Left lung (tissue), 10 donors: Measurements from ENCODE around the gene GAD1. TPM values are rescaled to one million over a fixed set of nuclear protein-coding genes. Genes with fewer than 3 reads are reported as not detected.

ENCODE experiments used
- ATAC-seq: fragments of 200-7000 bp; cut with Tn5 transposase; one replicate; pipeline ENCODE4 v1.9.1; 2020; ENCODE audit warnings: moderate library complexity
- DNase-seq, 4 donors: peaks; one replicate each; pipeline ENCODE4 v3.0.0-alpha.2; 2013 to 2020
- H3K27ac ChIP-seq, 2 donors: fragments of 200-600 bp; sonication (generic) in 1 of 2; one replicate each; pipeline versions ENCODE4 v1.5.0 to v1.8.0; 2020 to 2021
- H3K27me3 ChIP-seq, 2 donors: fragments of 200-600 bp; sonication (generic) in 1 of 2; one replicate each; pipeline versions ENCODE4 v1.5.0 to v1.8.0; 2020 to 2021
- H3K36me3 ChIP-seq, 2 donors: fragments of 200-600 bp; sonication (generic) in 1 of 2; one replicate each; pipeline versions ENCODE4 v1.5.0 to v1.8.0; 2020 to 2021
- H3K4me1 ChIP-seq, 2 donors: fragments of 200-600 bp; one replicate each; pipeline ENCODE4 v1.8.0; 2021
- H3K4me3 ChIP-seq, 2 donors: fragments of 200-600 bp; sonication (generic) in 1 of 2; one replicate each; pipeline versions ENCODE4 v1.5.0 to v1.8.0; 2020 to 2021; ENCODE audit warnings: mild to moderate bottlenecking in 1 of 2
- H3K9me3 ChIP-seq, 2 donors: fragments of 200-600 bp; sonication (generic) in 1 of 2; one replicate each; pipeline versions ENCODE4 v1.5.0 to v1.8.0; 2020 to 2021
- intact Hi-C, 2 donors: fragments of 100-400 bp; cut with DNase I; formaldehyde crosslinking; loops; one replicate each; pipeline versions ENCODE4 v1.11.2 to v1.14.2; 2022
- polyA plus RNA-seq, 6 donors: library from polyadenylated mRNA; unstranded; fragments of 120-200 nt; gene quantifications; one replicate each; pipeline ENCODE4 v1.2.1, GENCODE V29; 2013; ENCODE audit not compliant: insufficient read length in 6 of 6
- total RNA-seq, 2 donors: library from RNA; stranded (reverse); fragmentation: NEBNext Ultra II Directional; extraction: Animal tissue kit (Norgen Biotek cat#: 25700); gene quantifications; one replicate each; pipeline ENCODE4 v1.2.1, GENCODE V29; 2021
- TF ChIP-seq, protein P1 (sequence below), 2 donors: fragments of 200-600 bp; sonication (generic) in 1 of 2; IDR thresholded peaks; one replicate each; pipeline versions ENCODE4 v1.5.0 to v1.8.0; 2021; ENCODE audit warnings: antibody characterized with exemption in 2 of 2
- donor health status: DM: no; HTN: yes; CAD: no.
- donor health status: DM: no; HTN: no; CAD: no.

GAD1 gene
- total and polyA plus RNA-seq, 8 donors: 0.29 to 1.7 (median 1.2) TPM; not detected in 1

DNA sequence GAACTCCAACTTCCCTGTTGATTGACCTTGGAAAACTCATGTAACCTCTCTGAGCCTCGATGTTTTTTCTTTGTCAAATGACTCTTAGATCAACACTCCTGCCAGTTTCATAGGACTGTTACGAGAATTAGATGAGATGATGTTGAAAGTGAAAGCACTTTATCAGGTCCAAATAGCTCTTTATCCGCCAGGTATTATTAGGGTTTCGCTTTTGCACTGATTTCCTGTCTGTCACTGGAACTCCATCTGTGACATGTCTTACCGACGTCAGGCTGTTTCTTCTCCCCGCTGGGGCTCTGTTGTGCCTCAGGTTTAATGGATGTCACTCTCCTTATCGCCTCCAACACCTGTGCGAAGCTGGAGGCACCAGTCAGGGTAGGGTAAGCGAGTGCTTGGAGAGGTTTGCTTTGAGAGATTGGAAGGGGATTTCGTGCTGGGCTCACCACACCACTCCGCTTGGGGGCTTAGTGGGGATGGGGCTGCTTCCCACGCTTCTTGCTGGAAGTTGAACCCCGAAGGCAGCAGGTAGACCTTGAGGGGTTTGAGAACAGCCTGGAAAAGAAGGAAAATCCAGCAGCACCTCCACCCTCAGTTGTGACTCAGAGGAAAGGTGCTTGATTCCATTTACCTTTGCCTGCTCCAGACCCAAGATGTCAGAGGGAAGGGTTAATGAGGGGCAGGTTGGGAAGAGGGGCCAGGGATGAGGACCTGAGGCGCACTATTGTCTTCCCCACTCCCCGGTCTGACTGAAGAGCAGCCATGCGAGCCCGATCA lies 4.3 kb downstream of the GAD1 start:
- no peak overlapping the region for H3K27ac ChIP-seq
- H3K9me3 ChIP-seq: no peaks in the 10 kb centered on the region
- H3K4me1 ChIP-seq: peaks cover 50 to 74% of the 10 kb centered on the region in 2 donors
- no peaks in the 10 kb centered on the region for H3K36me3 ChIP-seq
- H3K4me3 ChIP-seq: peak overlapping the region in 1 of 2 donors; percentile 16
- TF ChIP-seq, protein P1, sequence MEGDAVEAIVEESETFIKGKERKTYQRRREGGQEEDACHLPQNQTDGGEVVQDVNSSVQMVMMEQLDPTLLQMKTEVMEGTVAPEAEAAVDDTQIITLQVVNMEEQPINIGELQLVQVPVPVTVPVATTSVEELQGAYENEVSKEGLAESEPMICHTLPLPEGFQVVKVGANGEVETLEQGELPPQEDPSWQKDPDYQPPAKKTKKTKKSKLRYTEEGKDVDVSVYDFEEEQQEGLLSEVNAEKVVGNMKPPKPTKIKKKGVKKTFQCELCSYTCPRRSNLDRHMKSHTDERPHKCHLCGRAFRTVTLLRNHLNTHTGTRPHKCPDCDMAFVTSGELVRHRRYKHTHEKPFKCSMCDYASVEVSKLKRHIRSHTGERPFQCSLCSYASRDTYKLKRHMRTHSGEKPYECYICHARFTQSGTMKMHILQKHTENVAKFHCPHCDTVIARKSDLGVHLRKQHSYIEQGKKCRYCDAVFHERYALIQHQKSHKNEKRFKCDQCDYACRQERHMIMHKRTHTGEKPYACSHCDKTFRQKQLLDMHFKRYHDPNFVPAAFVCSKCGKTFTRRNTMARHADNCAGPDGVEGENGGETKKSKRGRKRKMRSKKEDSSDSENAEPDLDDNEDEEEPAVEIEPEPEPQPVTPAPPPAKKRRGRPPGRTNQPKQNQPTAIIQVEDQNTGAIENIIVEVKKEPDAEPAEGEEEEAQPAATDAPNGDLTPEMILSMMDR (IDR thresholded peaks at IDR 0.05): no peak
- ATAC-seq (no peak), DNase-seq (no peak)
- peaks cover 77 to 100% of the 10 kb centered on the region in 2 donors for H3K27me3 ChIP-seq
- intact Hi-C loops: no loop called here

DNA sequence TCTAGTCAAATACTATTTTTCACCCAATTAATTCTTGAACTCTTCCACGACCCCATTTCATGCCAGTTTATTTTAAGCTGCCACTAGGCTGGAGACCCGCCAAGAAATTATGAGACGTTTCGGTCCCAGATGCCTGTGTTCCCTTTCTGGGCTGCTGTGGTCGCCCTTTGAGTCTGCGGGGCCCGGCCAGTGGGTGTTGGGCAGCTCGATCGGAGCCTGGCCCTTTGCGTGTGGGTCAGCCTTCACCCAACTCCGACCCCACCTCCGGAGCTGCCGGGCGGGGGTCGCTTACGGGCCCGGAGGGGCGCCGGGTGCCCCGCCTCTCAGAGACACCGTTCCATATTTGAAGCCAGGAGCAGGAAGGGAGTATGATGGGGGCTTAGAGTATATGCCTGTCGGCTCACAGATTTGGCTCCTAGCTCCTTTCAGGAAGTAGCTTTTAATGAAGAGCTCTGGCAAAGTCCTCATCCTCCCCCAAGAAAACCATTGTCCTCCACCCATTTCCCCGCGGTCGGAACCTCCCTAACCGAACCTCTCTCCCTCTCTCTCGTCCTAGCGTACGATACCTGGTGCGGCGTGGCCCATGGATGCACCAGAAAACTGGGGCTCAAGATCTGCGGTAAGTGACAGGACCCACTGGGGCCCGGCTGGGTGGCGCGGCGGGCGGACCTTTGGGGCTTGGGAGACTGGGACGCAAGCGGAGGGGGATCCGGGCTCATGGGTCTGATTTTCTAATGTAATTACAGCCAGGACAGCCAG lies 5.0 kb downstream of the GAD1 start:
- peaks cover 70 to 100% of the 10 kb centered on the region in 2 donors for H3K27me3 ChIP-seq
- no peaks in the 10 kb centered on the region for H3K9me3 ChIP-seq
- no peak overlapping the region for H3K4me3 ChIP-seq
- H3K4me1 ChIP-seq: peaks cover 43 to 66% of the 10 kb centered on the region in 2 donors
- H3K36me3 ChIP-seq: no peaks in the 10 kb centered on the region
- H3K27ac ChIP-seq: no peak overlapping the region
- DNase-seq (no peak), ATAC-seq (no peak)
- intact Hi-C loops: no loop called here
- TF ChIP-seq, protein P1 (IDR thresholded peaks at IDR 0.05): no peak

DNA sequence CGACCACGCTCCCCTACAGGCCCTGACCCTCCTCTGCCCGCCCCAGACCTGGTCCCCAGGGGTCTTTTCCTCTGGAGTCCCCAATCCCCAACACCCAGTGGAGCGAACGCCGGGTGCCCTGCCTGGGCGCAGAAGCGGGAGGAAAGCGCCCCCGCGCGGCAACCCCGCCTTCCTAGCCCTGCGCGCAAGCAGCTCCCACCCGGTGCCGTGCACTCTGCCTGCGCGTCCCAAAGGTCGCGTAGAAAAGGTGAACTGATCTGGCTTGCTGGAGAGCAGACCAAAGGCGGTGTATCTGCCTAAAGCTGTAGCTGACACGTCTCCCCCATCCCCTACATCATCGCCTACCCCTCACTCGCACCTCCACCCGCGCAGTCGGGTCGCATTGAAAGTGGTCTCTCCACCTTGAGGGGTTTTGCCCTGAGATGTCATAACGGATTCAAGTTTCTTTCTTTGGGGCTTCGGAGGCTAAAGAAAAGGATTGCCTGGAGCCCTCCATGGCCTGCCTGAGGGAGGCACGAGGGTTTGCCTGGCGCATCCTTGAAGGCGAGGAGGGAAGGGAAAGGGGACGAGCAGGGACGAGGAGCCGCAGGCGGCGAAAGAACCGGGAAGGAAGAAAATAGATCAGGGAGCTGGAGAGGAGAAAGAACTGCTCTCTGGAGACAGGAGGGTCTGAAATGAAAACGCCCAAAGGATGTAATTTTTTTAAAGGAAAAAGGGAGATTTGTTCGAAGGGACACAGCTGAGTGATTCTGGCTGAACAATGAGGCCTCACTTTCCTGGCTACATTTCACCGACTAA lies 5.8 kb downstream of the GAD1 start:
- Histone ChIP-seq H3K27ac (no peak overlapping the region), H3K4me3 (peak overlapping the region in 1 of 2 donors; percentile 6), H3K9me3 (no peaks in the 10 kb centered on the region), H3K36me3 (no peaks in the 10 kb centered on the region), H3K4me1 (peaks cover 42 to 58% of the 10 kb centered on the region in 2 donors), H3K27me3 (peaks cover 67 to 100% of the 10 kb centered on the region in 2 donors)
- DNase-seq: no peak
- intact Hi-C loops: no loop called here
- peak; percentile 30 for ATAC-seq
- TF ChIP-seq, protein P1 (IDR thresholded peaks at IDR 0.05): no peak

DNA sequence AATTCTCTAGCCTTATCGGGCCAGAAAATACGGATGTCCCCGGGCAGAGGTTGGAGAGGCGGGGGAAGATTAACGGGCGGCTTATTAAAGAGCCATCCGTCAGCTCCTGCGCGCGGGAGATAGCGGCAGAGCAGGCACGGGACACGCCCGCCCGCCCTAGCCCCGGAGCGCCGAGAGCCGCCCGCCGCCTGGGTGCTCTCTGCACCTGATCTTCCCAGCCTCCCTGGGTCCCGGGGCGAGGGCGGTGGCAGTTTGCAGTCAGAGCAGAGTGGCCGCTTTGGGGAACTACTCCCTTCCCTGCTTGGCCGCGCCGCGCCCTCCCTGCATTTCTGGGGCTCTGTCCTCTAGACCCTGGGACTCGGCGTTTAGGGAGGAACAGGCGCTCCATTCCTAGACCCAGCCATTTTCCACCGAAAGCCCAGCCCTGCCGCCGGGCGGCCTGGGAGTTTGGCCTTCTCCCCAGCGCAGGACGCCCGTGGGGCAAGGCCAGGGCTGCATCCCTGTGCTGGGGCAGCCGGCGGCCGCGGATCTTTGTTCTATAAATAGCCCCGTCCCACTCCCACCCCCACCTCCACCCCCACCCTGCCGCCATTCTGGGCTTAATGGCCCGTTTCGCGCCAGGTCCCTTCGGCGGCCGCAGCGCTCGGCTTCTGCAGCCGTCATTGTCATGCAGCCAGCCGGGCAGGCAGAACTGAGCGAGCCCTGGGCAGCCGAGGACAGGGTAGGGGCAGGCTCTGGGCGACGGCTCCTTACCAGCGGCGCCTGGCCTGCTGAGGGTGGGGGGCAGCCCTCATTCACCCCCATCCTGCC lies 6.6 kb downstream of the GAD1 start:
- no peak overlapping the region for H3K27ac ChIP-seq
- H3K4me3 ChIP-seq: peak overlapping the region in 1 of 2 donors; percentile 6
- no peaks in the 10 kb centered on the region for H3K36me3 ChIP-seq
- no peaks in the 10 kb centered on the region for H3K9me3 ChIP-seq
- DNase-seq (no peak), ATAC-seq (peak; percentile 72)
- TF ChIP-seq, protein P1 (IDR thresholded peaks at IDR 0.05): no peak
- intact Hi-C loops: no loop called here
- peaks cover 59 to 95% of the 10 kb centered on the region in 2 donors for H3K27me3 ChIP-seq
- peaks cover 37 to 50% of the 10 kb centered on the region in 2 donors for H3K4me1 ChIP-seq
